NCI-H226 (cell line): ENCODE data around the gene C16orf96.

Experiments used
- DNase-seq: peaks from one replicate; pipeline ENCODE4 v3.0.0-alpha.2; 2015

Gene C16orf96

GRCh38 chr16:4624015-4624826 lies 68.1 kb downstream of the C16orf96 start, which contains the start of gene MGRN1:
Gene MGRN1, plus strand, starts transcription at chr16:4624826. Its CDS starts 135 bp downstream, at chr16:4624961.
- peak; percentile 96 for DNase-seq

- DNase-seq, result peak; percentile 53
Observed at GRCh38 chr16:4624827-4625559, 68.9 kb downstream of the C16orf96 start.

GRCh38 chr16:4625560-4626159 lies 69.5 kb downstream of the C16orf96 start:
- no peak for DNase-seq

GRCh38 chr16:4626396-4626795 lies 70.3 kb downstream of the C16orf96 start:
- no peak for DNase-seq

GRCh38 chr16:4628283-4628682 lies 72.1 kb downstream of the C16orf96 start:
- DNase-seq, result no peak

GRCh38 chr16:4631444-4631843 lies 75.3 kb downstream of the C16orf96 start:
- DNase-seq, result no peak

DNA sequence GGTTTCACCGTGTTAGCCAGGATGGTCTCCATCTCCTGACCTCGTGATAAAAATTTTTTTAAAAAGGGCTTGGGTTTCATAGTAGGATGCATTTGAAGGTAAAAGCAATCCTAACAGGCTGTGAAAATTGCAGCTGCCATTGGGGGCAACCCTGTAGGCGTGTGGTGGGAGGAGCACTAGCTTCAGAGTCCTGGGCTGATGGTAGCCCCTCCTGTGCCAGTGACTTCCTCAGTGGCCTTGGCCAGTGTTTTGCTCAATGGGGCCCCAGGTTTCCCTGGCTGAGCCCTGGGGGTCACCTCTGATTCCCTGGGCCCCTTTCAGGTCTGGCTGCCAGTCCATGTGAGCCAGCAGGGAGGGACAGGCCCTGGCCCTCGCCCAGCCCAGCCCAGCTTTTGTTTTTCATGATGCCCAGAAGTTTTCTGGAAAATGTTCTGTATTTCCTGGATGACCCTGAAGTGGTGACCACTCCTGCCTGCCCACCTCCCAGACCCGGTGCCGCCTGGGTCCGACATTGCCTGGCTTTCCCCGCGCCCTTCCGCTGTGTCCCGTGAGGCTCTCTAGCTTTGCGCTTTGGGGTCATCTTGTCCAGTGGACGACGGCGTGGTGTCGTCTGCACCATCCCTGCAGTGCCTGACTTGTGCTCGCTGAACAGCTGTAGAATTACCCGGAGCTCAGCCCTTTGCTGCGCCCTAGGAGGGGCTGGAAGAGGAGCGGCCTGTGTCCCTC lies 77.9 kb downstream of the C16orf96 start:
- no peak for DNase-seq

DNA sequence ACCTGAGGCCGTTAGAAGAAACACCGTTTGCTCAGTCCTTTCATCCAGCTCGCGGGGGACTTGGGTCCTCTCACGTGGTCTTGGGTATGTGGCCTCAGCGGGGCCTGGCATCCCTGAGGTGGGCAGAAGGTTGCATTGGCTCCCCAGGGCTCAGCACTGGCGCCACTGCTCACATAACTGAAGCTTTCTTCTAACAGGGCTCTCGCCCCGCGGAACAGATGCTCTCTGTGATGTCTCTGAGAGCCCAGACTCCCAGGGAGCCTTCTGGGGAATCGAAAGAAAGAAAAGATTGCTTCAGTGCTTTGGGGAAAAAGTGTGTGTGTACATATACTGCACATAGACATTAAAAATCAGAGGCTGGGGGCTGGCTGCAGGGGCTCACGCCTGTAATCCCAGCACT lies 78.6 kb downstream of the C16orf96 start:
- DNase-seq, result no peak

DNA sequence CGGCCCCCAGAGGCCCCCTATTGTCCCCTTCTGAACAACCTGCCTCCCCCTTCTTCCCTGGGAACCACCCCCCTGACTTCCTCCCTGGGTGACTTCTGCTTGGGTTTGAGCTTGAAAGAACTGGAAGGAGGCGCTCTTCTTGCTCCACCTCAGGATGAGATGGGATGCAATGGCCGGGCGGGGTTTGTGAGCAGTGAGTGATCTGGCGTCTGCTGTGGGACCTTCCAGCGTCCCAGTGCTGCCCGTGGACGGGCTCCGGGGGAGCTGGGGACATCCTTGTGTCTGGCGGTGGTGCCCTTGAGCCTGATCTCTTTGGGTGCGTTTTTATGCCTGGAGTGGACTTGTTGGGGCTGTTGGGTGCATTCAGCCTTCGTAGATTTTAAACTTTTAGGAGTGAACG lies 80.1 kb downstream of the C16orf96 start:
- DNase-seq, result no peak

DNA sequence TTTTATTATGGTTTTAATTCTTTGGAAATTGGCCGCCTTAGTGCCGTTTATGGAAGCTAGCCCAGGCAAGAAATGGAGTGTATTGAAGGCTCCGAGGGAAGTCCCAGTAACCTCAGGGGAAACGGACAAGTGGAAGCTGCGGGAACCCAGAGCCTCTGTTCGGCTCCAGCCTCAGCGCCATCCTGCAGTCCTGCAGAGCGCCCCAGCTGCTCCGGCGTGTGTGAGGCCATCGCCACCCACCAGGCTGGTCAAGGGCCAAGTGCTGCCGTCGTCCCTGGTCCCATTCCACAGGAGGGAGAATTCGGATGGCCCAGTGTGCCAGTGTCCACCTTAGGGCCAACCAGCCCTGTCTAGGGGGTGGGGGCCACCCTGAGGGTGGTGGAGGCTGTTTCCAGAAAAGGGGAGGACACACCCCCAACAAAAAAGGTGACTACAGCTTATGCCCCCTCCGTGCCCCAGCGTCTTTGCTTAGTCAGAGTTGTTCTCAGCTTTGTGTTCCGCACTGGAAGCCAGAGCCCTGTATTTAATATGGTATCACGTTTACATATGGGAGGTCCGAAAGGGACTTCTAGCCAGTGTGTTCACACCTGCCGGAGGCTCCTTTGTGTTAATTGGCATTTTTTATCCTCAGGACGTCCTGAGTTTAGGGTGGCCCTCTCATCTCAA lies 81.5 kb downstream of the C16orf96 start:
- DNase-seq, result no peak

DNA sequence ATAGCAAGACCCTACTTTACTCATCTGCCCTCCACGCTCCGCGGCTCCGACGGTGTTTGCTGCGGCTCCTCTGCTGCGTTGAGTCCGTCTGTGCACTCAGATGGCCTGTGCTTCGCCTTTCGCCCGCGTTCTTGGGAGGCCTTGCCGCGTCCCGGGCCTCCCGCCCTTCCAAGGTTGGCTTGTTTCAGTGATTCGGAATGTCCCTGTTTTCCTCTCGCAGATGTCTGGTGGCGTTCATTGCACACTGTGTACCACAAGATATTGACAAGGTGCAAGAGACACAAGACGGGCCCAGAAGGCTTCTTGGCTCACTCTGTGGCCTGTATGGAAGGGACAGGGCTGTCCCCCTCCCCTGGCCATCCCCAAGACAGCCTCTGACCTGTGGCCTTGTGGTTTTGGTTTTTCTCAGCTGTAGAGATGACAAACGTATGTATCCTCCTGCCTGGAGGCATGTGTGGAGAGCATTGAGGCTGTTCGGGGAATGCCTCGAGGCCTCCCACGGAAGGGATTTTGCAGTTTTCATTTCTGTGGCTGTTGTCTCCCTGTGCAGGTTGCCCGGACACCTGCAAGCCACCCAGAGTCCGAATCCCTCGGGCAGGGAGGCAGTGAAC lies 83.9 kb downstream of the C16orf96 start:
- no peak for DNase-seq

DNA sequence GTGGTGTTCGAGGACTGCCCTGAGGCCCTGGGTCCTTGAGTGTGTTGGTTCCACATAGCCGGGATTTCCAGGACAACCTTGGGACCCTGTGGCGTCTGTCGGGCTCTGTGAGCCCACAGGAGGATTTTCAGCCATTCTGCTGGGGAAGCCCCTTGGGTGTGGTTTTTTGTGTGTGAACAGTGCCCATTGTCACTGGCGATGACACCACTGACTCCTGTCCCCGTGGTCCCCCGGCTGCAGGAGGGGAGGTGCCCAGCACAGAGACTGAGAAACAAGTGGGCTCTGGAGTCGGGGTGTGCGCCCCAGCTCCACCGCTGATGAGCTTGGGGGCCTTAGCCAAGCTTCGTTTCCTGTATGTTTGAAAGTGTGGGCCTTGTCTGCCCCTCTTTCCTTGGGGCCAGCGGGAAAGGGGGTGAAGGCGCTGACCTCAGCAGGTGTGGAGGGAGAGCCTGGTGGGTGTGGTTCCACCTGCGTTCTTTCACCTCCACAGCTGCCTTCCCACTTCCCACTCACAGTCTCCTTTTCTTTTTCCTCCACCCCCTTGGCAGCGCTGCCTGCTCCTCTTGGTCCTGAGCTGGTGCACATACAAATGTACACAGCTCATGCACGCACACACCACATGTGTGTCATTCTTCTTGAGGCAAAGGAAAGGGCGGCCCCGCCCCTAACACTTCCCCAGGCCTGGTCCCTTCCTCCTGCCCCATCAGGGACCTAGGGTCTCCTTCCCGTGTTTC lies 84.6 kb downstream of the C16orf96 start:
- no peak for DNase-seq

DNA sequence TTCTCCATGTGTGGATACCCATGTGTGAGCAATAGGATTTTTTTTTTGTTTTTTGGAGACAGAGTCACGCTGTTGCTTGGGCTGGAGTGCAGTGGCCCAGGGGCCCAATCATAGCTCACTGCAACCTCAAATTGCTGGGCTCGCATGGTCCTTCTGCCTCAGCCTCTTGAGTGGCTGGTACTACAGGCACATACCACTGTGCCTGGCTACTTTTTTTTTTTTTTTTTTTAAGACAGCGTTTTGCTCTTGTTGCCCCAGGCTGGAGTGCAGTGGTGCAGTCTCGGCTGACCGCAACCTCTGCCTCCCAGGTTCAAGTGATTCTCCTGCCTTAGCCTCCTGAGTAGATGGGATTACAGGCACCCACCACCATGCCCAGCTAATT lies 85.2 kb downstream of the C16orf96 start:
- no peak for DNase-seq

DNA sequence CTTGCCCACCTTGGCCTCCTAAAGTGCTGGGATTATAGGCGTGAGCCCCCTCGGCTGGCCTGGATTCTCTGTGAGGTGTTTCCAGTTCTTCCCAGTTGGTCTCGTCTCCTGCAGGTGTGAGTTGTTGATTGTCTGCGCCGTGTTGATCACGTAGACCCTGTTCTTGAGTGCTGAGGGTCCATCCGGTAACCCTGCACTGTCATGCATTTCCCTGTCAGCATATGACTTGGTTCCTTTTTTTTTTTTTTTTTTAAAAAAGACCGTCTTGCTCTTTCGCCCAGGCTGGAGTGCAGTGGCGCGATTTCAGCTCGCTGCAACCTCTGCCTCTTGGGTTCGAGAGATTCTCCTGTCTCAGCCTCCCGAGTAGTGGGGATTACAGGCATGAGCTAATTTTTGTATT lies 85.8 kb downstream of the C16orf96 start:
- DNase-seq, result no peak

DNA sequence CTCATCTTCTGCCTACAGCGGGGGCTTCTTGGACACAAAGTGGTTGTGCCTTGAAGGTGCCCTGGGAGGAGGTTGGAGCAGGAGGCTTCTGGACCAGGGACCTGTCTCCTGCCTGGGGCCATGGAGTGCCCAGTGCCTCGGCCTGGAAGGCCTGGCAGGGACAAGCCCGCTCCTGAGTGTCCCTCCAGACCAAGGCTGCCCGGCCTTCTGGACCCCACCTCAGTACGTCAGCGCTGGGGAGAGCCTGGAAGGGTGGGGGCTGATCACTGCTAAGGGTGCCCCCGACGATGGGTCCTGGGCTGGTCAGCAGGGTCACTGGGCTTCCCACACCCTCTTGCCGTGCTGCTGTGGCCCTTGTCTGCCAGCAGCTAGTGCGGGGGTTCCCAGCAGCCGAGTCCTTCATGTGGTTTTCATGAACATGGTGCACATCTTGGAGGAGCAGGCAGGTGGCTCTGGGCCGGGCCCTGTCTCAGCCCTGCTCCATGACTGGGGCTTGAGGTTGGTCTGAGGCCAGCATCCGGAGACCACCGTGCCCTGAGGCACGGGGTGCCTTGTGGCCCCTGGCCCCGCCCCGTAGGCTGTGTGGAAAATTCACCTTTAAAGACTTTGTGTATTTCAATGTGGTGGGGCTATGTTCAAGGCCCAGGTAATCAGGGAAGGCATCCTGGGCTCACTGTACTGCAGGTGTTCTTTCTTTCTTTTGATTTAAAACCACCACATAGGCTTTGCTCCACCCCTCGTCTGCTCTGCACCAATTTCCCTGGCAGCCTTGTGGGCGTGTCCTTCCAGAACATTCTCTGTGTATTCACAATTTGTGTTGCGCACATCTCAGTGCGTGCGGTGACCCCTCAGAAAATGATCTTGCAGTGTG lies 90.9 kb downstream of the C16orf96 start:
- DNase-seq, result no peak

- DNase-seq, result no peak
Observed at GRCh38 chr16:4647644-4647980, 91.5 kb downstream of the C16orf96 start.

GRCh38 chr16:4648917-4649316 lies 92.8 kb downstream of the C16orf96 start:
- DNase-seq, result no peak

DNA sequence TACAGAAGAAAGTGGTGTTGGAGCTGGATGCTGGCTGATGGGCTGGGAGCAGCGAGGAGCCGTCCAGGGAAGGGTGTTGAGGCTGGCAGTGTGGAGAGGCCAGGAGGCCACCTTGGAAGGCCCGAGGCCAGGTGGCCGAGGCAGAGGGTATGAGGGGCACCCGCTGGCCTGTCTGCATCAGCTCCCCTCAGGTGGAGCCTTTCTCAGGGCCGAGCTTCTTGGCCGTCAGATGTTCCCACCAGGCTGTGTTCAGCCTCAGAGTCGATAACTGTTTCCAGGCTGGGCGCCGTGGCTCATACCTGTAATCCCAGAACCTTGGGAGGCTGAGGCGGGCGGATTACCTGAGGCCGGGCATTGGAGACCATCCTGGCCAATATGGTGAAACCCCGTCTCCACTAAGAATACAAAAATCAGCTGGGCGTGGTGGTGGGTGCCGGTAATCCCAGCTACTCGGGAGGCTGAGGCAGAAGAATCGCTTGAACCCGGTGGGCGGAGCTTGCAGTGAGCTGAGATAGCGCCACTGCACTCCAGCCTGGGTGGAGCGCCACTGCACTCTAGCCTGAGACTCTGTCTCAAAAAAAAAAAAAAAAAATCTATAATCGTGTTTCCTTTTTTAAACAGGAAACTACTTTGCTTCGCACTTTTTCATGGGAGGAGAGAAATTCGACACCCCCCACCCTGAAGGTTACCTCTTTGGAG lies 93.8 kb downstream of the C16orf96 start:
- no peak for DNase-seq
